ENCODE data around the gene RAB11B. TPM values are rescaled to one million over a fixed set of nuclear protein-coding genes. Genes with fewer than 3 reads are reported as not detected.

The RAB11B gene
- total and polyA plus RNA-seq, 9 of the 15 experiments (the other 6 are each of a cell fraction or from before 2014, with no cell fraction given) = 0.74 to 71.0 (median 13.8) TPM

DNA sequence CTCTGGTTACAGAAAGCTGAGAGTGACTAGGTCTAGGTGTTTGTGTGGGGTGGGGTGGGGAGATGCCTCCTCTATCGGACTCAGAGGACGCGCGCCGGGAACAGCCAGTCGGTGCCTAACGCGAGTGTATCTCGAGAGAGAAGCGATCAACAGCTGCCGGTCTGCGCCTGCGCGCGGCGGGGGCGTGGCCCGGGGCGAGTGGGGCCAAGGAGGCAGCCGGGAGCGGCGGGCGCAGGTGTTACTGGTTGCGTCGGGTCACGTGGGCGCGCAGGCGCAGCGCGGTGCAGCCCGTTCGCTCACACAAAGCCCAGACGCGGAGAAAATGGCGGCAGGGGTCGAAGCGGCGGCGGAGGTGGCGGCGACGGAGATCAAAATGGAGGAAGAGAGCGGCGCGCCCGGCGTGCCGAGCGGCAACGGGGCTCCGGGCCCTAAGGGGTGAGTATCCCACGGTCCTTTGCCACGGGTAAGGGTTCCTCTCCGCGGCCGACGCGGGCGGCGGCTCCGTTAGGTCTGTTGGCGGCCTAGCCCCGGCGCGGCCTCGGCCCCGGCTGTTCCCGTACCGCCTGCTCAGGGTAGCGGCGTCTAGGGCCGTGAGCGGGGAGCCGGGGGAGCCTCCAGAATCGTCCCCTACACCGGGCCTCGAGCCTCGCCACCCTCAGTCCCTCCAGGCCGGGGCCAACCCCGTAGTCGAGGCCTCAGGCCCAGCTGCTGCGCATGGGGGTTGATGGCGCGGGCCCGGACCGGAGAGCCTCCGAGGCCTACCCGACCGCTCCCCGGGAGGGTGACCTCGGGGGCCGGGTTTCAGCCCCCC lies 54.7 kb downstream of the RAB11B start, which contains the start of gene HNRNPM (continued):
- TF ChIP-seq MBD2 (IDR thresholded peaks at IDR 0.05; ENCODE audit: borderline replicate concordance, low read depth) (peak; percentile 73; the same call in 1 of the 2 replicates), XRCC3 (IDR thresholded peaks at IDR 0.05) (no peak), HMGN3 (IDR thresholded peaks at IDR 0.05; ENCODE audit: borderline replicate concordance, extremely low read depth, insufficient read length, low read depth, low read length) (peak; percentile 92), KAT8 (IDR thresholded peaks at IDR 0.05; ENCODE audit: low read depth) (peak; percentile 56; the same call in 1 of the 2 replicates), TAL1 (IDR thresholded peaks at IDR 0.05) (no peak), DACH1 (IDR thresholded peaks at IDR 0.05; ENCODE audit: partially characterized antibody) (peak; percentile 4), GTF2A2 (tag; IDR thresholded peaks at IDR 0.05) (0 out of 2 replicates have a peak, but pooled peaks have one; percentile 66), POLR2A (conservative IDR thresholded peaks at IDR 0.05) (peak; percentile 97), CBFB (CRISPR knock-in tag; IDR thresholded peaks at IDR 0.05) (0 out of 2 replicates have a peak, but pooled peaks have one; percentile 28), PHF8 (IDR thresholded peaks at IDR 0.05; ENCODE audit: borderline replicate concordance, low read length) (peak; percentile 83; the same call in 1 of the 2 replicates), NCOA1 (IDR thresholded peaks at IDR 0.05; ENCODE audit: low read depth) (no peak), ZNF764 (CRISPR knock-in tag; IDR thresholded peaks at IDR 0.05; ENCODE audit: low read depth) (no peak), CBX8 (IDR thresholded peaks at IDR 0.05; ENCODE audit: borderline replicate concordance, extremely low read depth, low read depth, low read length, poor library complexity, severe bottlenecking) (no peak), ZNF75A (CRISPR knock-in tag; IDR thresholded peaks at IDR 0.05) (no peak), U2AF2 (optimal IDR thresholded peaks at IDR 0.05; ENCODE audit: low read depth, low read length) (no peak), SMARCA4 (IDR thresholded peaks at IDR 0.05) (no peak)
- TF ChIP-seq, protein P1, sequence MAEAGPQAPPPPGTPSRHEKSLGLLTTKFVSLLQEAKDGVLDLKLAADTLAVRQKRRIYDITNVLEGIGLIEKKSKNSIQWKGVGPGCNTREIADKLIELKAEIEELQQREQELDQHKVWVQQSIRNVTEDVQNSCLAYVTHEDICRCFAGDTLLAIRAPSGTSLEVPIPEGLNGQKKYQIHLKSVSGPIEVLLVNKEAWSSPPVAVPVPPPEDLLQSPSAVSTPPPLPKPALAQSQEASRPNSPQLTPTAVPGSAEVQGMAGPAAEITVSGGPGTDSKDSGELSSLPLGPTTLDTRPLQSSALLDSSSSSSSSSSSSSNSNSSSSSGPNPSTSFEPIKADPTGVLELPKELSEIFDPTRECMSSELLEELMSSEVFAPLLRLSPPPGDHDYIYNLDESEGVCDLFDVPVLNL (CRISPR knock-in tag; IDR thresholded peaks at IDR 0.05; ENCODE audit: low read depth) = peak; percentile 34; the same call in 1 of the 2 replicates
- TF ChIP-seq, protein P2, sequence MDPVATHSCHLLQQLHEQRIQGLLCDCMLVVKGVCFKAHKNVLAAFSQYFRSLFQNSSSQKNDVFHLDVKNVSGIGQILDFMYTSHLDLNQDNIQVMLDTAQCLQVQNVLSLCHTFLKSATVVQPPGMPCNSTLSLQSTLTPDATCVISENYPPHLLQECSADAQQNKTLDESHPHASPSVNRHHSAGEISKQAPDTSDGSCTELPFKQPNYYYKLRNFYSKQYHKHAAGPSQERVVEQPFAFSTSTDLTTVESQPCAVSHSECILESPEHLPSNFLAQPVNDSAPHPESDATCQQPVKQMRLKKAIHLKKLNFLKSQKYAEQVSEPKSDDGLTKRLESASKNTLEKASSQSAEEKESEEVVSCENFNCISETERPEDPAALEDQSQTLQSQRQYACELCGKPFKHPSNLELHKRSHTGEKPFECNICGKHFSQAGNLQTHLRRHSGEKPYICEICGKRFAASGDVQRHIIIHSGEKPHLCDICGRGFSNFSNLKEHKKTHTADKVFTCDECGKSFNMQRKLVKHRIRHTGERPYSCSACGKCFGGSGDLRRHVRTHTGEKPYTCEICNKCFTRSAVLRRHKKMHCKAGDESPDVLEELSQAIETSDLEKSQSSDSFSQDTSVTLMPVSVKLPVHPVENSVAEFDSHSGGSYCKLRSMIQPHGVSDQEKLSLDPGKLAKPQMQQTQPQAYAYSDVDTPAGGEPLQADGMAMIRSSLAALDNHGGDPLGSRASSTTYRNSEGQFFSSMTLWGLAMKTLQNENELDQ (CRISPR knock-in tag; IDR thresholded peaks at IDR 0.05; ENCODE audit: borderline replicate concordance) = peak; percentile 70; the same call in 1 of the 2 replicates
- TF ChIP-seq, protein P3, sequence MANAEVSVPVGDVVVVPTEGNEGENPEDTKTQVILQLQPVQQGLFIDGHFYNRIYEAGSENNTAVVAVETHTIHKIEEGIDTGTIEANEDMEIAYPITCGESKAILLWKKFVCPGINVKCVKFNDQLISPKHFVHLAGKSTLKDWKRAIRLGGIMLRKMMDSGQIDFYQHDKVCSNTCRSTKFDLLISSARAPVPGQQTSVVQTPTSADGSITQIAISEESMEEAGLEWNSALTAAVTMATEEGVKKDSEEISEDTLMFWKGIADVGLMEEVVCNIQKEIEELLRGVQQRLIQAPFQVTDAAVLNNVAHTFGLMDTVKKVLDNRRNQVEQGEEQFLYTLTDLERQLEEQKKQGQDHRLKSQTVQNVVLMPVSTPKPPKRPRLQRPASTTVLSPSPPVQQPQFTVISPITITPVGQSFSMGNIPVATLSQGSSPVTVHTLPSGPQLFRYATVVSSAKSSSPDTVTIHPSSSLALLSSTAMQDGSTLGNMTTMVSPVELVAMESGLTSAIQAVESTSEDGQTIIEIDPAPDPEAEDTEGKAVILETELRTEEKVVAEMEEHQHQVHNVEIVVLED (CRISPR knock-in tag; IDR thresholded peaks at IDR 0.05) = peak; percentile 76
- TF ChIP-seq, protein P4, sequence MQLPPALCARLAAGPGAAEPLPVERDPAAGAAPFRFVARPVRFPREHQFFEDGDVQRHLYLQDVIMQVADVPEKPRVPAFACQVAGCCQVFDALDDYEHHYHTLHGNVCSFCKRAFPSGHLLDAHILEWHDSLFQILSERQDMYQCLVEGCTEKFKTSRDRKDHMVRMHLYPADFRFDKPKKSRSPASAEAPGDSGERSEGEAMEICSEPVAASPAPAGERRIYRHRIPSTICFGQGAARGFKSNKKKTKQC (CRISPR knock-in tag; IDR thresholded peaks at IDR 0.05) = peak; percentile 88
- TF ChIP-seq, protein P5, sequence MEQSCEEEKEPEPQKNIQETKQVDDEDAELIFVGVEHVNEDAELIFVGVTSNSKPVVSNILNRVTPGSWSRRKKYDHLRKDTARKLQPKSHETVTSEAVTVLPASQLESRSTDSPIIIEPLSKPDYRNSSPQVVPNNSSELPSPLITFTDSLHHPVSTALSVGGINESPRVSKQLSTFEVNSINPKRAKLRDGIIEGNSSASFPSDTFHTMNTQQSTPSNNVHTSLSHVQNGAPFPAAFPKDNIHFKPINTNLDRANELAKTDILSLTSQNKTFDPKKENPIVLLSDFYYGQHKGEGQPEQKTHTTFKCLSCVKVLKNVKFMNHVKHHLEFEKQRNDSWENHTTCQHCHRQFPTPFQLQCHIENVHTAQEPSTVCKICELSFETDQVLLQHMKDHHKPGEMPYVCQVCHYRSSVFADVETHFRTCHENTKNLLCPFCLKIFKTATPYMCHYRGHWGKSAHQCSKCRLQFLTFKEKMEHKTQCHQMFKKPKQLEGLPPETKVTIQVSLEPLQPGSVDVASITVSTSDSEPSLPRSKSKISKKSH (CRISPR knock-in tag; IDR thresholded peaks at IDR 0.05) = no peak

Data from K562 (cell line).